Testis (tissue), 5 donors: ENCODE measurements around the gene HAX1. TPM values are rescaled to one million over a fixed set of nuclear protein-coding genes. Genes with fewer than 3 reads are reported as not detected.
"Not testable (repeated sequence)": the region's sequence is repeated elsewhere in the genome, so short reads cannot be mapped to it uniquely, and the experiment has no call there.

ENCODE experiments used
- DNase-seq: peaks from one replicate; pipeline ENCODE4 v3.0.0-alpha.2; 2019
- H3K27ac ChIP-seq, 2 donors: fragments of 200-600 bp; sonication (generic); one replicate each; pipeline ENCODE4 v1.5.1; 2019
- H3K27me3 ChIP-seq: fragments of 200-600 bp; sonication (generic); one replicate; pipeline ENCODE4 v1.5.1; 2019
- H3K36me3 ChIP-seq: fragments of 200-600 bp; sonication (generic); one replicate; pipeline ENCODE4 v1.5.1; 2017; ENCODE audit warnings: low read depth; ENCODE audit errors: missing control alignments
- H3K4me1 ChIP-seq: fragments of 200-600 bp; sonication (generic); one replicate; pipeline ENCODE4 v1.5.1; 2019
- H3K4me3 ChIP-seq, 2 donors: fragments of 200-600 bp; sonication (generic); one replicate each; pipeline ENCODE4 v1.5.1; 2017 to 2019
- H3K9me3 ChIP-seq: fragments of 200-600 bp; sonication (generic); one replicate; pipeline ENCODE4 v1.5.1; 2017
- CTCF ChIP-seq, 3 experiments: fragments of 450-650 bp in 2 of 3; fragments of 200-600 bp in 1 of 3; sonication (generic) in 1 of 3; IDR thresholded peaks; one replicate each; pipeline ENCODE4 v1.5.1; 2016 to 2019; ENCODE audit warnings: antibody characterized with exemption in 3 of 3, mild to moderate bottlenecking in 2 of 3, moderate library complexity in 1 of 3
- POLR2A ChIP-seq: fragments of 450-650 bp; IDR thresholded peaks from one replicate; pipeline ENCODE4 v1.6.1; 2017; ENCODE audit warnings: antibody characterized with exemption, mild to moderate bottlenecking, moderate library complexity
- WGBS, 2 donors: methylation state at CpG; one replicate each; pipeline ENCODE4 v1.1.5; 2018; 5-methylcytosine and 5-hydroxymethylcytosine counted together
- intact Hi-C: fragments of 100-400 bp; cut with DNase I; formaldehyde crosslinking; loops from one replicate; pipeline ENCODE4 v1.15.1; 2023; ENCODE audit warnings: low total_unique reads
- long read RNA-seq, 2 donors: transcript quantifications; one replicate each; lab custom pipeline, GENCODE V29; 2026
- polyA plus RNA-seq: library from polyadenylated mRNA; stranded (reverse); fragments of 350-450 nt; fragmentation: Illumina TruSeq; extraction: RNeasy Lipid Tissue Mini Kit (QIAGEN cat#74804); gene quantifications from one replicate; pipeline ENCODE4 v1.2.3, GENCODE V29; 2014; ENCODE audit warnings: low read depth, low replicate concordance; ENCODE audit not compliant: insufficient read depth
- total RNA-seq, 2 donors: library from RNA; depleted of rRNA; stranded (reverse); fragments of >200 nt; gene quantifications; one replicate each; pipeline ENCODE4 v1.2.3, GENCODE V29; 2016

Gene HAX1
- total RNA-seq, result 10 to 100 TPM; 92.7 to 98.9 TPM
- 192 TPM for polyA plus RNA-seq
- long read RNA-seq, donor 1, transcript HAX1-201 (7 exons, 1,227 nt), result major isoform, 38 of 53 reads
- long read RNA-seq, donor 1, partial matches to known transcripts, result 13 of 53 reads
- long read RNA-seq, donor 1, other reads (novel, unspliced or antisense), result 0 of 53 reads
- long read RNA-seq, donor 2, transcript HAX1-201 (7 exons, 1,227 nt), result major isoform, 27 of 63 reads
- long read RNA-seq, donor 2, partial matches to known transcripts, result 33 of 63 reads
- long read RNA-seq, donor 2, other reads (novel, unspliced or antisense), result 0 of 63 reads

GRCh38 chr1:154272217-154272998, at the start of gene HAX1:
Gene HAX1 (plus strand): TSS chr1:154272629. CDS start chr1:154272724, 95 bp downstream.
- Histone ChIP-seq H3K4me1 (peaks cover 4% of the 10 kb centered on the region), H3K27ac (peak within 1 kb of the TSS; percentile 67 to 90), H3K4me3 (peak within 1 kb of the TSS; percentile 73 to 85), H3K36me3 (no peaks in the 10 kb centered on the region), H3K27me3 (no peaks in the 10 kb centered on the region), H3K9me3 (no peaks in the 10 kb centered on the region)
- peak; percentile 94 for DNase-seq
- intact Hi-C loops, result no loop called here
- TF ChIP-seq POLR2A (no peak), CTCF (IDR thresholded peaks at IDR 0.05) (peak; percentile 54 to 88 (median 86))
- 0 to 1% methylated on average over 43 to 47 of the region's 47 CpGs for WGBS, 2 donors

- H3K36me3 ChIP-seq, result no peaks in the 10 kb centered on the region
- no peak for DNase-seq
- H3K27me3 ChIP-seq, result no peaks in the 10 kb centered on the region
- no peak overlapping the region for H3K4me3 ChIP-seq
- TF ChIP-seq CTCF (IDR thresholded peaks at IDR 0.05) (no peak), POLR2A (no peak)
- 62 to 83% methylated on average over 1 of the region's 1 CpG for WGBS, 2 donors
- peak overlapping the region in 1 of 2 donors; percentile 98 for H3K27ac ChIP-seq
- H3K9me3 ChIP-seq, result no peaks in the 10 kb centered on the region
- intact Hi-C loops, result no loop called here
- peaks cover 32% of the 10 kb centered on the region for H3K4me1 ChIP-seq
These were observed 49.5 kb upstream of the HAX1 start for GRCh38 chr1:154222918-154223317.

GRCh38 chr1:154223621-154224020, 48.8 kb upstream of the HAX1 start:
- H3K36me3 ChIP-seq, result no peaks in the 10 kb centered on the region
- no peak for TF ChIP-seq POLR2A
- no peak for TF ChIP-seq CTCF (IDR thresholded peaks at IDR 0.05)
- no peaks in the 10 kb centered on the region for H3K9me3 ChIP-seq
- no peak for DNase-seq
- peak overlapping the region in 1 of 2 donors; percentile 98 for H3K27ac ChIP-seq
- no peak overlapping the region for H3K4me3 ChIP-seq
- intact Hi-C loops, result no loop called here
- peaks cover 28% of the 10 kb centered on the region for H3K4me1 ChIP-seq
- H3K27me3 ChIP-seq, result no peaks in the 10 kb centered on the region
- WGBS, 2 donors, result 53 to 61% methylated on average over 2 of the region's 2 CpGs

GRCh38 chr1:154225370-154225769, 47.1 kb upstream of the HAX1 start:
- intact Hi-C loops, result no loop called here
- Histone ChIP-seq H3K4me3 (no peak overlapping the region), H3K36me3 (no peaks in the 10 kb centered on the region), H3K27ac (no peak overlapping the region), H3K27me3 (no peaks in the 10 kb centered on the region), H3K4me1 (peaks cover 18% of the 10 kb centered on the region), H3K9me3 (no peaks in the 10 kb centered on the region)
- 95 to 98% methylated on average over 2 of the region's 2 CpGs for WGBS, 2 donors
- no peak for TF ChIP-seq POLR2A
- TF ChIP-seq CTCF (IDR thresholded peaks at IDR 0.05), result no peak
- DNase-seq, result no peak

- H3K9me3 ChIP-seq, DNase-seq, intact Hi-C loops, H3K36me3 ChIP-seq, H3K4me1 ChIP-seq, H3K4me3 ChIP-seq, H3K27me3 ChIP-seq, H3K27ac ChIP-seq: not testable (repeated sequence)
- 97 to 100% methylated on average over 3 of the region's 3 CpGs for WGBS, 2 donors
These were observed 41.3 kb upstream of the HAX1 start for GRCh38 chr1:154231112-154231511.

- intact Hi-C loops, H3K27ac ChIP-seq, H3K4me1 ChIP-seq, DNase-seq, H3K9me3 ChIP-seq, H3K36me3 ChIP-seq, H3K4me3 ChIP-seq, H3K27me3 ChIP-seq: not testable (repeated sequence)
- WGBS, 2 donors, result 94 to 96% methylated on average over 12 of the region's 12 CpGs
These were observed 39.3 kb upstream of the HAX1 start for GRCh38 chr1:154233127-154233526.
